ENCODE measurements around the gene NRG3.

DNA sequence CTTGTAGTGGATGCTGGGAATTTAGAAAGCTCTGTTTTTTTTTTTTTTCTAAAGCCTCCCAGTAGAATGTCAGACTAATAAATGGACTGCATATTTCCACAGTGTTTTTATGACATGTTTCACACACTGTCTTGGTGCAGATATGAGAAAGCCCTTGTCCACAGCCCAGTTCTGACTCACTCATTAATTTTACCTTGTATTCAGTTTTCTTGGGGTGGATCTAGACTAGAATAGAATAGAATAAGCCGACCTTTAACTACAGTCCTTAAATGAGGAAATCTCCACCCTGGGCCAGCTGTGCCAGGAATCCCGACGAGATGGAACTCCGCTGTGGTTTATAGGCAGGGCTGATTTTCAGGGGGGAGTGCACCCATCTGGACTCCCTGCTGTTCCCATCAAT, 274.7 kb downstream of the NRG3 start:
- TF ChIP-seq TOX (CRISPR knock-in tag; IDR thresholded peaks at IDR 0.05; ENCODE audit: borderline replicate concordance): no peak
- TF ChIP-seq, protein P1, sequence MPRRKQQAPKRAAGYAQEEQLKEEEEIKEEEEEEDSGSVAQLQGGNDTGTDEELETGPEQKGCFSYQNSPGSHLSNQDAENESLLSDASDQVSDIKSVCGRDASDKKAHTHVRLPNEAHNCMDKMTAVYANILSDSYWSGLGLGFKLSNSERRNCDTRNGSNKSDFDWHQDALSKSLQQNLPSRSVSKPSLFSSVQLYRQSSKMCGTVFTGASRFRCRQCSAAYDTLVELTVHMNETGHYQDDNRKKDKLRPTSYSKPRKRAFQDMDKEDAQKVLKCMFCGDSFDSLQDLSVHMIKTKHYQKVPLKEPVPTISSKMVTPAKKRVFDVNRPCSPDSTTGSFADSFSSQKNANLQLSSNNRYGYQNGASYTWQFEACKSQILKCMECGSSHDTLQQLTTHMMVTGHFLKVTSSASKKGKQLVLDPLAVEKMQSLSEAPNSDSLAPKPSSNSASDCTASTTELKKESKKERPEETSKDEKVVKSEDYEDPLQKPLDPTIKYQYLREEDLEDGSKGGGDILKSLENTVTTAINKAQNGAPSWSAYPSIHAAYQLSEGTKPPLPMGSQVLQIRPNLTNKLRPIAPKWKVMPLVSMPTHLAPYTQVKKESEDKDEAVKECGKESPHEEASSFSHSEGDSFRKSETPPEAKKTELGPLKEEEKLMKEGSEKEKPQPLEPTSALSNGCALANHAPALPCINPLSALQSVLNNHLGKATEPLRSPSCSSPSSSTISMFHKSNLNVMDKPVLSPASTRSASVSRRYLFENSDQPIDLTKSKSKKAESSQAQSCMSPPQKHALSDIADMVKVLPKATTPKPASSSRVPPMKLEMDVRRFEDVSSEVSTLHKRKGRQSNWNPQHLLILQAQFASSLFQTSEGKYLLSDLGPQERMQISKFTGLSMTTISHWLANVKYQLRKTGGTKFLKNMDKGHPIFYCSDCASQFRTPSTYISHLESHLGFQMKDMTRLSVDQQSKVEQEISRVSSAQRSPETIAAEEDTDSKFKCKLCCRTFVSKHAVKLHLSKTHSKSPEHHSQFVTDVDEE (CRISPR knock-in tag; IDR thresholded peaks at IDR 0.05): no peak
- TF ChIP-seq ZFP30 (CRISPR knock-in tag; IDR thresholded peaks at IDR 0.05): no peak
- no peak for TF ChIP-seq CSDC2 (CRISPR knock-in tag; IDR thresholded peaks at IDR 0.05)
- TF ChIP-seq ARNTL (CRISPR knock-in tag; IDR thresholded peaks at IDR 0.05; ENCODE audit: borderline replicate concordance, low read depth): no peak
- TF ChIP-seq GLIS3 (CRISPR knock-in tag; IDR thresholded peaks at IDR 0.05): no peak
- no peak for TF ChIP-seq SNAI2 (CRISPR knock-in tag; IDR thresholded peaks at IDR 0.05)
- TF ChIP-seq, protein P2, sequence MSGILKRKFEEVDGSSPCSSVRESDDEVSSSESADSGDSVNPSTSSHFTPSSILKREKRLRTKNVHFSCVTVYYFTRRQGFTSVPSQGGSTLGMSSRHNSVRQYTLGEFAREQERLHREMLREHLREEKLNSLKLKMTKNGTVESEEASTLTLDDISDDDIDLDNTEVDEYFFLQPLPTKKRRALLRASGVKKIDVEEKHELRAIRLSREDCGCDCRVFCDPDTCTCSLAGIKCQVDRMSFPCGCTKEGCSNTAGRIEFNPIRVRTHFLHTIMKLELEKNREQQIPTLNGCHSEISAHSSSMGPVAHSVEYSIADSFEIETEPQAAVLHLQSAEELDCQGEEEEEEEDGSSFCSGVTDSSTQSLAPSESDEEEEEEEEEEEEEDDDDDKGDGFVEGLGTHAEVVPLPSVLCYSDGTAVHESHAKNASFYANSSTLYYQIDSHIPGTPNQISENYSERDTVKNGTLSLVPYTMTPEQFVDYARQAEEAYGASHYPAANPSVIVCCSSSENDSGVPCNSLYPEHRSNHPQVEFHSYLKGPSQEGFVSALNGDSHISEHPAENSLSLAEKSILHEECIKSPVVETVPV (CRISPR knock-in tag; IDR thresholded peaks at IDR 0.05): no peak
- no peak for TF ChIP-seq ZNF70 (CRISPR knock-in tag; IDR thresholded peaks at IDR 0.05)
- no peak for TF ChIP-seq RARB (CRISPR knock-in tag; IDR thresholded peaks at IDR 0.05)
